DOHH2 (cell line): ENCODE results near the gene SLC1A3.

Experiments used
- EZH2phosphoT487 ChIP-seq: fragments of 200-600 bp; sonication (generic); IDR thresholded peaks from 2 replicates; pipeline ENCODE4 v1.6.1; 2017; ENCODE audit warnings: borderline replicate concordance, mild to moderate bottlenecking, antibody characterized with exemption, low read length, moderate library complexity, mixed read lengths
- TF ChIP-seq, protein P1 (sequence below): fragments of 200-600 bp; sonication (generic); IDR thresholded peaks from one replicate; pipeline ENCODE4 v1.5.1; 2014; ENCODE audit warnings: antibody characterized with exemption, mild to moderate bottlenecking, low read depth, low read length; ENCODE audit not compliant: poor library complexity, severe bottlenecking

DNA sequence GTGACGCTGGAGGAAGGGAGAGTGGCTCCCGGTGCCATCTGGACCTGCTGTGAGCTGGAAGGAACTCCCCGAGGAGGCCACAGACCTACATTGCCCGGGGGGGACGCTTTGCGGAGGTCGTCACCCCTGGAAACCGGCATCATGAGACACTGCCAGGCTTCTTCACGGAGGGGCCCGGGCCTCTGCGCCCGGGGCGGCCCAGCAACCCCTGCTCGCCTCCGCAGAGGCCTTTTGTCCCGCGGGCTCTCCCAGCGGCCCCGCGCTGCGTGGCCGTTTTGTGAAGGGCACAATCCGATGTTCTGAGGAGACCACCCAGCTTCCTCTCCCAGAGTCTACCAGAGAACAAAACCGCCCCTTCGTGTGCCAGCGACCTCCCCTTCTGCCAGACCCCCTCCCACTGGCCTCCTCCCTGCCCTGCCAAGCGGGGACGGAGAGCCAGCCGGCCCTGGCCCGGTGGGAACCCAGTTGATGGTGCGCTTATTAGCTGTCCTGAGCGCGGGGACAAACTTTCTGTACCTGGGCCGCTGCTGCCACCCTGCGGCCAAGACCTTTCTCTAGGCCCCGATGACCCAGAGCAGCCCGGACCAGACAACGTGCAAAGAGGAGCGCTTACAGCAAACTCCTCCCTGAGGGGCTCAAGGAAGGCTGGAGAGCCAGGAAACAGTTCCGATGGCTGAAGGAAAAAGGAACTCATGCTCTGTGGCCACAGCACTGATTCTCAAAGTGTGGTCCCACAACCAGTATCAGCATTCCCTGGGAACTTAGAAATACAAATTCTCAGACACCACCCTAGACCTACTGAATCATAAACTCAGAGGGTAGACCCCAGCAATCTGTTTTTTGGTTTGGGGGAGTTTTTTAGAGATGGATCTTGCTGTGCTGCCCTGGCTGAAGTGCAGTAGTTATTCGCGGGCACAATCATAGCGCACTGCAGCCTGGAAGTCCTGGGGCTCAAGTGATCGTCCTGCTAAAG, 86.7 kb downstream of the SLC1A3 start:
- TF ChIP-seq, protein P1, sequence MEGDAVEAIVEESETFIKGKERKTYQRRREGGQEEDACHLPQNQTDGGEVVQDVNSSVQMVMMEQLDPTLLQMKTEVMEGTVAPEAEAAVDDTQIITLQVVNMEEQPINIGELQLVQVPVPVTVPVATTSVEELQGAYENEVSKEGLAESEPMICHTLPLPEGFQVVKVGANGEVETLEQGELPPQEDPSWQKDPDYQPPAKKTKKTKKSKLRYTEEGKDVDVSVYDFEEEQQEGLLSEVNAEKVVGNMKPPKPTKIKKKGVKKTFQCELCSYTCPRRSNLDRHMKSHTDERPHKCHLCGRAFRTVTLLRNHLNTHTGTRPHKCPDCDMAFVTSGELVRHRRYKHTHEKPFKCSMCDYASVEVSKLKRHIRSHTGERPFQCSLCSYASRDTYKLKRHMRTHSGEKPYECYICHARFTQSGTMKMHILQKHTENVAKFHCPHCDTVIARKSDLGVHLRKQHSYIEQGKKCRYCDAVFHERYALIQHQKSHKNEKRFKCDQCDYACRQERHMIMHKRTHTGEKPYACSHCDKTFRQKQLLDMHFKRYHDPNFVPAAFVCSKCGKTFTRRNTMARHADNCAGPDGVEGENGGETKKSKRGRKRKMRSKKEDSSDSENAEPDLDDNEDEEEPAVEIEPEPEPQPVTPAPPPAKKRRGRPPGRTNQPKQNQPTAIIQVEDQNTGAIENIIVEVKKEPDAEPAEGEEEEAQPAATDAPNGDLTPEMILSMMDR, result peak; percentile 80
- TF ChIP-seq EZH2phosphoT487, result no peak
